GM23338 (cell line): ENCODE measurements around the gene NVL. TPM values are rescaled to one million over a fixed set of nuclear protein-coding genes. Genes with fewer than 3 reads are reported as not detected.

ENCODE experiments used
- ATAC-seq: fragments of 200-7000 bp; cut with Tn5 transposase; 3 replicates; pipeline ENCODE4 v1.9.1; 2020
- DNase-seq: peaks from one replicate; pipeline ENCODE4 v3.0.0-alpha.2; 2015; ENCODE audit warnings: low spot score
- H2AFZ ChIP-seq: fragments of 200-600 bp; sonication (generic); 2 replicates; pipeline ENCODE4 v1.8.0; 2016; ENCODE audit warnings: antibody characterized with exemption, mild to moderate bottlenecking, moderate library complexity
- H3F3A ChIP-seq: fragments of 200-600 bp; sonication (generic); replicated peaks from 2 replicates; pipeline ENCODE4 v1.8.0; 2017; ENCODE audit warnings: antibody characterized with exemption, mixed run types, low read depth
- H3K27ac ChIP-seq: fragments of 200-600 bp; sonication (generic); 2 replicates; pipeline ENCODE4 v1.6.1; 2016; ENCODE audit warnings: low read depth
- H3K27me3 ChIP-seq: fragments of 200-600 bp; sonication (generic); 2 replicates; pipeline ENCODE4 v1.8.0; 2016; ENCODE audit warnings: mild to moderate bottlenecking, mixed run types, moderate library complexity; ENCODE audit not compliant: insufficient read depth
- H3K36me3 ChIP-seq: fragments of 200-600 bp; sonication (generic); 2 replicates; pipeline ENCODE4 v1.8.0; 2016; ENCODE audit warnings: mild to moderate bottlenecking; ENCODE audit not compliant: insufficient read depth
- H3K4me1 ChIP-seq: fragments of 200-600 bp; sonication (generic); 2 replicates; pipeline ENCODE4 v1.8.0; 2016; ENCODE audit warnings: mild to moderate bottlenecking, moderate library complexity; ENCODE audit not compliant: insufficient read depth
- H3K4me2 ChIP-seq: fragments of 200-600 bp; sonication (generic); 2 replicates; pipeline ENCODE4 v1.7.1; 2017; ENCODE audit warnings: mixed run types
- H3K4me3 ChIP-seq: fragments of 200-600 bp; sonication (generic); 2 replicates; pipeline ENCODE4 v1.6.1; 2016; ENCODE audit warnings: mixed run types
- H3K79me2 ChIP-seq: fragments of 200-600 bp; sonication (generic); replicated peaks from 2 replicates; pipeline ENCODE4 v1.8.0; 2017; ENCODE audit warnings: mild to moderate bottlenecking; ENCODE audit not compliant: insufficient read depth
- H3K9me2 ChIP-seq: fragments of 200-600 bp; sonication (generic); 2 replicates; pipeline ENCODE4 v1.8.0; 2017; ENCODE audit not compliant: insufficient read depth
- H4K20me1 ChIP-seq: fragments of 200-600 bp; sonication (generic); replicated peaks from 2 replicates; pipeline ENCODE4 v1.8.0; 2017; ENCODE audit warnings: mild to moderate bottlenecking; ENCODE audit not compliant: insufficient read depth
- H3K27ac Mint-ChIP-seq: 2 replicates; pipeline ENCODE4 v1.8.0; 2020; ENCODE audit warnings: inconsistent platforms, mild to moderate bottlenecking, moderate library complexity, mixed read lengths
- H3K27me3 Mint-ChIP-seq: 3 replicates; pipeline ENCODE4 v1.8.0; 2022; ENCODE audit warnings: low read depth, mild to moderate bottlenecking, moderate library complexity, mixed read lengths, inconsistent platforms; ENCODE audit not compliant: insufficient read depth, poor library complexity
- H3K36me3 Mint-ChIP-seq: 3 replicates; pipeline ENCODE4 v1.8.0; 2021; ENCODE audit warnings: low read depth, mild to moderate bottlenecking, inconsistent platforms, moderate library complexity, mixed read lengths
- H3K4me1 Mint-ChIP-seq: 3 replicates; pipeline ENCODE4 v1.8.0; 2020; ENCODE audit warnings: mild to moderate bottlenecking, inconsistent platforms, mixed read lengths
- H3K4me3 Mint-ChIP-seq: 3 replicates; pipeline ENCODE4 v1.8.0; 2021; ENCODE audit warnings: moderate library complexity, mild to moderate bottlenecking, inconsistent platforms, mixed read lengths
- H3K9me3 Mint-ChIP-seq: 3 replicates; pipeline ENCODE4 v1.8.0; 2020; ENCODE audit warnings: moderate library complexity, mild to moderate bottlenecking, inconsistent platforms, mixed read lengths
- CREB1 ChIP-seq: fragments of 250-450 bp; sonication (Bioruptor Pico); IDR thresholded peaks from 2 replicates; pipeline ENCODE4 v1.5.0; 2020; ENCODE audit warnings: low read depth, mild to moderate bottlenecking, moderate library complexity
- CTCF ChIP-seq, 2 experiments: fragments of 200-600 bp in 1 of 2; sonication (generic) in 1 of 2; conservative IDR thresholded peaks; 2 replicates each; pipeline versions ENCODE4 v1.5.1 to v1.6.1; 2016 to 2017; ENCODE audit warnings: antibody characterized with exemption in 2 of 2, low read depth in 2 of 2, mild to moderate bottlenecking in 2 of 2, moderate library complexity in 1 of 2
- EZH2phosphoT487 ChIP-seq: fragments of 200-600 bp; sonication (generic); IDR thresholded peaks from one replicate; pipeline ENCODE4 v1.8.1; 2018; ENCODE audit warnings: antibody characterized with exemption; ENCODE audit not compliant: unreplicated experiment
- NANOG ChIP-seq: IDR thresholded peaks from 2 replicates; pipeline ENCODE4 v1.6.1; 2016; ENCODE audit warnings: antibody characterized with exemption, borderline replicate concordance
- STAT1 ChIP-seq: IDR thresholded peaks from one replicate; pipeline ENCODE4 v1.6.1; 2016; ENCODE audit warnings: antibody characterized with exemption; ENCODE audit not compliant: unreplicated experiment
- ZNF331 ChIP-seq: fragments of 250-450 bp; sonication (Bioruptor Pico); IDR thresholded peaks from 2 replicates; pipeline ENCODE4 v1.5.0; 2020; ENCODE audit warnings: low read depth, mild to moderate bottlenecking, moderate library complexity
- polyA plus RNA-seq: library from polyadenylated mRNA; unstranded; fragments of >200 nt; fragmentation: Nextera tagmentation; extraction: Ambion mirVana; gene quantifications from 2 replicates; pipeline ENCODE4 v1.2.1, GENCODE V29; 2016
- total RNA-seq: library from RNA; depleted of rRNA; stranded (reverse); fragments of >200 nt; shearing (Covaris generic); gene quantifications from 2 replicates; pipeline ENCODE4 v1.2.3, GENCODE V29; 2014

Gene NVL
- total and polyA plus RNA-seq, 2 experiments from 2014 or later: 44.4 to 71.7 TPM

GRCh38 chr1:224333309-224333926 lies 3.4 kb upstream of the NVL start:
- Histone ChIP-seq H3K36me3 (no peaks in the 10 kb centered on the region), H3K27ac (no peak overlapping the region), H3K27me3 (no peaks in the 10 kb centered on the region), H3K4me1 (peaks cover 7% of the 10 kb centered on the region; the same call in 1 of the 2 replicates), H4K20me1 (no peaks in the 10 kb centered on the region), H3K79me2 (peaks cover 15% of the 10 kb centered on the region), H3K4me3 (no peak overlapping the region), H3K4me2 (no peak overlapping the region), H3F3A (no peaks in the 10 kb centered on the region), H3K9me2 (no peaks in the 10 kb centered on the region), H2AFZ (no peak overlapping the region)
- no peak for TF ChIP-seq NANOG
- peak; percentile 74 to 92 for TF ChIP-seq CTCF (conservative IDR thresholded peaks at IDR 0.05; ENCODE audit: low read depth in 2 of 2)
- peak; percentile 25 for ATAC-seq
- peaks cover 16% of the 10 kb centered on the region; the same call in 2 of the 3 replicates for H3K4me1 Mint-ChIP-seq
- H3K27ac Mint-ChIP-seq: no peak overlapping the region; the same call in 1 of the 2 replicates
- DNase-seq: peak; percentile 81
- H3K36me3 Mint-ChIP-seq: no peaks in the 10 kb centered on the region; the same call in 2 of the 3 replicates
- H3K9me3 Mint-ChIP-seq: peaks cover 2% of the 10 kb centered on the region; the same call in 1 of the 3 replicates
- H3K4me3 Mint-ChIP-seq: no peak overlapping the region
- peaks cover 5% of the 10 kb centered on the region for H3K27me3 Mint-ChIP-seq

GRCh38 chr1:224331824-224332223 lies 1.9 kb upstream of the NVL start:
- H3F3A ChIP-seq: no peaks in the 10 kb centered on the region
- H3K27ac ChIP-seq: no peak overlapping the region
- TF ChIP-seq STAT1 (no peak), NANOG (no peak), EZH2phosphoT487 (no peak), CTCF (conservative IDR thresholded peaks at IDR 0.05; ENCODE audit: low read depth in 2 of 2) (no peak), ZNF331 (no peak), CREB1 (CRISPR knock-in tag) (no peak)
- no peaks in the 10 kb centered on the region for H3K9me2 ChIP-seq
- peaks cover 7% of the 10 kb centered on the region; the same call in 1 of the 2 replicates for H3K4me1 ChIP-seq
- no peak overlapping the region for H3K27ac Mint-ChIP-seq
- no peak overlapping the region for H3K4me3 ChIP-seq
- peaks cover 17% of the 10 kb centered on the region; the same call in 2 of the 3 replicates for H3K4me1 Mint-ChIP-seq
- no peaks in the 10 kb centered on the region for H3K36me3 ChIP-seq
- H2AFZ ChIP-seq: no peak overlapping the region
- H3K27me3 ChIP-seq: no peaks in the 10 kb centered on the region
- peaks cover 8% of the 10 kb centered on the region; the same call in 1 of the 2 replicates for H4K20me1 ChIP-seq
- peaks cover 31% of the 10 kb centered on the region for H3K79me2 ChIP-seq
- DNase-seq: no peak
- peaks cover 3% of the 10 kb centered on the region for H3K27me3 Mint-ChIP-seq
- no peaks in the 10 kb centered on the region; the same call in 2 of the 3 replicates for H3K36me3 Mint-ChIP-seq
- H3K4me3 Mint-ChIP-seq: no peak overlapping the region
- no peaks in the 10 kb centered on the region for H3K9me3 Mint-ChIP-seq
- no peak overlapping the region for H3K4me2 ChIP-seq
- no peak for ATAC-seq
